H1 (cell line): ENCODE results near the gene PRKN. TPM values are rescaled to one million over a fixed set of nuclear protein-coding genes. Genes with fewer than 3 reads are reported as not detected.

Experiments
- EZH2 ChIP-seq: fragments of 200-600 bp; sonication (generic); IDR thresholded peaks from 2 replicates; pipeline ENCODE4 v1.7.1; 2012; ENCODE audit warnings: low read depth, mild to moderate bottlenecking, moderate library complexity, low read length, inconsistent platforms; ENCODE audit not compliant: severe bottlenecking
- GTF2F1 ChIP-seq: IDR thresholded peaks from 2 replicates; pipeline ENCODE4 v1.6.1; 2012; ENCODE audit warnings: low read depth, low read length, improper control_type of control experiment, borderline replicate concordance
- KDM1A ChIP-seq: fragments of 200-600, 300-600 bp; sonication (generic); IDR thresholded peaks from 2 replicates; pipeline ENCODE4 v1.7.1; 2016; ENCODE audit warnings: mild to moderate bottlenecking, low read length, borderline replicate concordance
- POU5F1 ChIP-seq: IDR thresholded peaks from 2 replicates; pipeline ENCODE4 v1.6.1; 2011; ENCODE audit warnings: low read depth, mild to moderate bottlenecking, low read length, moderate library complexity
- SP1 ChIP-seq: IDR thresholded peaks from 2 replicates; pipeline ENCODE4 v1.6.1; 2011; ENCODE audit warnings: low read depth, low read length
- polyA plus RNA-seq, 7 experiments: library from polyadenylated mRNA; depleted of rRNA in 3 of 7; stranded (reverse) in 5 of 7; unstranded in 2 of 7; fragments of >200 nt in 5 of 7; fragments of 200-250 nt in 2 of 7; gene quantifications; 1 replicate in 5 of 7; 2 replicates in 1 of 7; 4 replicates in 1 of 7; pipeline versions ENCODE4 v1.2.1 to v1.2.3, GENCODE V29; 2011 to 2013; ENCODE audit warnings: missing spikeins in 2 of 7, mixed read lengths in 2 of 7
- total RNA-seq: library from RNA; stranded (reverse); fragmentation: NEBNext Ultra II Directional; extraction: Animal tissue kit (Norgen Biotek cat#: 25700); gene quantifications from 2 replicates; pipeline ENCODE4 v1.2.1, GENCODE V29; 2021
- TF ChIP-seq, protein P1 (sequence below): IDR thresholded peaks from 2 replicates; pipeline ENCODE4 v1.6.1; 2012; ENCODE audit warnings: inconsistent platforms

The PRKN gene
- total and polyA plus RNA-seq, 2 of the 8 experiments (the other 6 are each of a cell fraction or from before 2014, with no cell fraction given) = 0.13 to 0.29 TPM

DNA sequence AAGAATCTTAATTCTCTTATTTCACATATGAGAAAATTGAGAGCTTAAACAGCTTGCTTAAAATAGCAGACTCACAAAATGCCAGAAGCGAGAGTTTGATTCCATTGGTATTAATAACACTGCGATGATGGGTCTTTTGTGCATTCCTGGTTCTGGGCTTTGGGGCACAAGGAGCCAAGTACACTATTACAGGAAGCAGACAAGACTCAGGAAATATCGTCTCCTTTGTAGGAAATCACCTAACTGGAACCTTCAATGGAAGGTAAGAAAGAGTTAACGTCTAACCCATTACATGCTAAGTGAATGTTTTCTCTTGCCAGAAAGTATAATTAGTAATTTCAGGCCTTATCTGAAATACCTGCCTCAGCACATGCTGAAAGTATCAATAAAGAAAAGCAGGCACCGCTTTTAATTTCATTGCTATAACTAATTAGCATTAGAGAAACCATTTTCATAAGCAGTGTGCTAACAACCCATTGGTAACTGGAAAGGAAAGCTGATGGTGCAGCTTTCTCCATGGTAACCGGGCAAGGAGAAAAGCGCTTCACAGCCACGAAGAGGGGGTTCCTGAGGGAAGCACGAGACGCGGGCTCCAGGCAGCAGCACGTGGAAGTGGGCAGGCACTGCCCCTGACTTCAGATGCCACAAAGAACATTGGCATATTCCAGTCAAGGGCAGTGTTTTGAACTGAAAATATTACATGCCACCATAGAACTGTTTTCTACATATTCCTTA lies 1247.0 kb downstream of the PRKN start (continued):
- TF ChIP-seq, protein P1, sequence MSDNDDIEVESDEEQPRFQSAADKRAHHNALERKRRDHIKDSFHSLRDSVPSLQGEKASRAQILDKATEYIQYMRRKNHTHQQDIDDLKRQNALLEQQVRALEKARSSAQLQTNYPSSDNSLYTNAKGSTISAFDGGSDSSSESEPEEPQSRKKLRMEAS = no peak
- TF ChIP-seq GTF2F1 = no peak
- no peak for TF ChIP-seq KDM1A
- no peak for TF ChIP-seq EZH2
- no peak for TF ChIP-seq SP1
- TF ChIP-seq POU5F1 = no peak
